HG03442 (cell line): Measurements from ENCODE around the gene HTR4.
A peak's percentile ranks its signal among the peaks of the same experiment; 100 is the strongest.

Source experiments
- ATAC-seq: cut with Tn5 transposase; IDR thresholded peaks from one replicate; pipeline ENCODE4 v1.9.1; 2021; ENCODE audit warnings: mild to moderate bottlenecking, moderate library complexity; ENCODE audit not compliant: unreplicated experiment

The HTR4 gene

DNA sequence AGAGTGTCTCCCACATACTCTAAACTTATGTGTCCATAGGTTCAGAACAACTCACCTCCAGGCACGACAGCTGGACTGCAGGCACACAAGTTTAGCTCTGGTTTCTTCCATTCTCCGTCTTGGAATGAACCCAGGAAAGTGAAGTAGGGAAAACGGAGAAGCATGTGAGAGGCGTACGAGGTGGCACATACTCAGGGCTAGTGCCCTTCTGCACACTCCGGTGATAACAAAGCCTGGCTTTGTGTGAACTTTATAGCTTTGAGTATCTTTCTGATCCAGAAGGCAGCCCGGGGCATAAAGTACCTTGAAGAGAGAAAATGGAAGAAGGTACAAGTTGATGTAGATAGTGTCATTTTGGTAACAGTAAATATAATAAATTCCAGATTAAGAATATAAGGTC, 11.1 kb upstream of the HTR4 start:
- no peak for ATAC-seq

DNA sequence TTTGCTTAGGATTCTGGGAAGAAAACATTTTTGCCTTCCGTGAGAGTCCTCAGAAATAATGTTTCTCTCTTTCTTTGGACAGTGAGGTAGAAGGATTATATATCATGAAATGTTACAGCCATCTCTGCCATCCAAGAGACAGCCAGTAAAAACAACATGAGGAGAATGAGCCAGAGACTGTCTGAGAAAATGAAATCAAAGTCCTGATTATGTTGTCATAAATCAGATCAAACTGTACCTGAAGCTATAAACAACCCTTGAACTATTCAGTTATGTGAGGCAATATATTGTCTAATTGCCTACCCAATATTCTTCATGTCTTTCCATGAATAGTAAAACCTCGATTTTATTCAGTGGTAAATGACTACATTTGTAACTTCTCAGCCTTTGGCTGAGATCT, 9.2 kb upstream of the HTR4 start:
- ATAC-seq = no peak

DNA sequence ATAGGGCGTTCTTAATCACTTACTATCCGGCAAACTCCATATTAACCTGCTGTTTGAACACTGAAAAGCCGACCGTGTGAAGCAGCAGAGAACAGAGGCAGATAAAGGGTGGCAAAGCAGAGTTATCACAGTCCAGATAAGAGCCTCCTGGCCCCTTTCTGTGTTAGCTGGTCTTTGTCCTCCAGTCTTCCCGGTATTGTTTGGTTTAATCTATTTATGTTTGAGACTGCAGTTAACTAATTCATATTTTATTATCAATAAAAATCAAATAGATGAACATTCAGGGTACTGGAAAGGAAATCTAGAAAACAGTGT, 6.0 kb upstream of the HTR4 start:
- no peak for ATAC-seq

DNA sequence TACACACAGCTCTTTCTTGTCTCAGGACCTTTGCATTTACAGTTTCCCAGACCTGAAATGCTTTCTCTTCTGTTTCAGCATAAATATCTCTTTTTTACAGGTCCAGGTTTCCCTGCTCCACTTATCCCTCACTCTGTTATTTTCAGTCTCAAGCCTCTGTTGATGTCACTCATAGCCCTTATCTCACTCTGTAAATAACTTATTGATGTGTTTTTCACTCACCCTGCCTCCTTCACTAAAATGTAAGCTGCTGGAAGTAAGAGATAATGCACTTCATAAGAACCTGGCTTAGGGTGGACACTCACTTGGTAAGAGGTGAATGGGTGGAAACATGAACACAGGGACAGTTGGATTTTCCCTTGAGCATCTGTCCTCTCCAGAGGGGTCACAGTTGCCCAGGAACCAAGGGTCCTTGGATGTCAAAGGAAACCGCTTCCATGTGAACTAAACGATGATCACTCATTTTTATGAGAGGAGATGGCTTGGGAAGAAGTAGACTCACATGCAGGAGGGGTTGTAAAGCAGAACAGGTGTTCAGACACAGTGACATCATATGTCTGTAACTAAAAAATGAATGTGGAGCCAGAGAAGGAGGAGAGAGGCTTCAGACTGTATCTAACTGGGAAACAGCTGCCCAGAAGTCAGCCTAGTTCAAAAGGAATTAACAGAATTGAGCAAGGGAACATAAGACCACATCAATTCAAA, 5.5 kb upstream of the HTR4 start:
- ATAC-seq = no peak

DNA sequence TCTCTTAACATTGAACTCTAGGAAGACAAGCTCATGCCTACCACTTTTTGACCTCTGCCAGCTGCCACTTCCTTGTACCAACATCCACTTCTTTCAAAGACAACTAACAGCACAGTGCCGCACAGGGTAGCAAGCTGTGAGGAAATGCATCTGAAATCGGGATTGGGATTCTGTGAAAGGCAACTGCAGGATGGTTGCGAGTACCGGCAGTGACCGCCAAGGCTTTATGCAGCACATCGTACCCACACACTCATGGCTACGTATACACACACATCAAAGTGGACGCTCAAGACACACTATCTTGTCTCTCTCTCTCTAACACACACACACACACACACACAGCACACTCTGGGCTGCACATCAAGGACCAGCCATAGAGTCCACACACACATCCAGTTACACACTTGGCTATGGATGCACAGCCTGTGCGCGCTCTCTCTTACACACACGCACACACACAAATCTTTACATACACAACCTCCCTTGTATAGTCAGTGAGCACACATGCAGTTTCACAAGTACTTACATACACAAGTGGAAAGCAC, 964 bp downstream of the HTR4 start:
- ATAC-seq = no peak

DNA sequence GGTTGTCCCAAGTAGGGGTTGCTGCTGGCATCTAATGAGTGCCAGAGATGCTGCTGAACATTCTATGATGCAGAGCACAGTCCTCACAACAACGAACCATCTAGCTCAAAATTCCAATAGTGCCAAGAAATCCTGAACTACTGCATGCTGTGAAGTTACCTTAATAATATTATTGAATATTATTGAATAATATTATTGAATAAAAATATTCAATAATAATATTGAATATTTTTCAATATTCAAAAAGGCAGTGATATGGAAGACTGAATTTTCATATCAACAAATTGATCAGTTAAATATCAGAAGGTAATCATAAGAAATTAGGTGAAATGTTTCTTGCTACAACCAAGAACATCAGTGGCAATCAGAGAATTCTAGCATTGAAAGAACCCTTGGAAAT, 2.8 kb downstream of the HTR4 start:
- no peak for ATAC-seq

DNA sequence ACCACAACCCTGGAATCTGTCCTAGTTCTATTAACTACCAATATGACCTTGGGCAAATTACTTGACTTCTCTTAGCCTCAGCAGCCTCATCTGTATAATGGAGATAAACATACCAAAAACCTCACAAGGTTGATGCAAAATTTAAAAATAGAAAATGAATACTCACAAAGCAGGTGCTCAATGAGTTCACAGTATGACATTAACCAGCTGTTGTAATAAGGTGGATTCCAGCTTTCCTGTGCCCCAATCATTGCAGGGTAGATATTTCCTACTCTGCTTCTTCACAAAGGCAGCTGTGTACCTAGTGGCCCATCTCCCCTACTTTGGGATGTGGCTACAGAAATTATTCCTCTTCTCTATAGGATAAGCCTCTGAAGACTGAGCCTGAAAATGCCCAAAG, 8.8 kb downstream of the HTR4 start:
- ATAC-seq = no peak

DNA sequence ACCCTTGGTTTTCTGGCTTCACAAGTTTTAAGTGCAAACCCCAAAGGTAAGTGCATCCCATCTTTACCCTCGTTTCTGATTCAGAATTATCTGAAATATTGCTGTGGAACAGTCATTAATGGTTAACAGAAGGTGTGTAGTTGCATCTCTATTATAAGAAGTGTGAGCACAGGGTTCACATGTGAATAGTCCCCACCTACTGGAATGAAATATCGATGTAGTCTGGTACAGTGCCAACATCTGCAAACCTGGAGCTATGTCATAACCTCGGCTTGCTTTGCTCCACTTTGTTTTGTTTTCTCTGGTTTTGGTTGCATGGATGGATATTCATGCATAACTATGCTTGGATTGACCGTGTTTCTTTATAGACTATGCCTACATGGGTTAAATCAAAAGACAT, 12.6 kb downstream of the HTR4 start:
- ATAC-seq = no peak

DNA sequence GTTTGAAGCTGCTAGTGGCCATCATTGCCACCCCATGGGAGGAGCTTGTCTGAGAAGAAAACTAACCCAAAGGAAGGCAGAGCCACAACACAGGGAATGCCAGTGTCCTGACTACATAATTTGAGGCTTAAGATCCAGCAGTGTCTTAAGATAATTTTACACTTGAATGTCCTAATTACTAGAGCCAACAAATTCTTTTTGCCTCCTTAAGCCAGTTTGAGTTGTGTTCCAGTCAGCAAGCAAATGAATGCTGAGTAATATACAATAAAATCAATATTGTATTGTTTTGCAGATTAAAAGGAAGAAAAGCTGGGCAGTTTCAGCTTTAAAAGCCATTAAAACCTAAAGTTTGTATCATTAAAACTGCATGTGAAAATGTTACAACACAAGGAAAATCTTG, 13.9 kb downstream of the HTR4 start:
- no peak for ATAC-seq

DNA sequence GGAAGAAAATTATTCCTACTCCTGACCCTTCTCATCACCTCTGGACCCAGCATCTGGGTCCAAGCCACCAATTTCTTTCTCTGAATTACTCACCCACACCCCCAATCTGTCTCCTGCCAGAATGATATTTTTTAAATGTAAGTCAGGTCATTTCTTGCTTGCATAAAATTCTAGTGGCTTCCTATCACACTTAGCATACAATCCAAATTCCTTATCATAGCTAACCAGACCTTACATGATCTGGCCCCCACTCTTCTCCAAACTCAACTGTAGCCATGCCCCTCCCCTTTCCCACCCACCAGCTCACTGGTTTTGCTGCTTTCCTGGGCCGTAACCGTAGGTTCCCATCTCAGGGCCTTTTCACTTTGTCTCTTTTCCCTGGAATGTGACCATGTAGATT, 15.2 kb downstream of the HTR4 start:
- no peak for ATAC-seq

DNA sequence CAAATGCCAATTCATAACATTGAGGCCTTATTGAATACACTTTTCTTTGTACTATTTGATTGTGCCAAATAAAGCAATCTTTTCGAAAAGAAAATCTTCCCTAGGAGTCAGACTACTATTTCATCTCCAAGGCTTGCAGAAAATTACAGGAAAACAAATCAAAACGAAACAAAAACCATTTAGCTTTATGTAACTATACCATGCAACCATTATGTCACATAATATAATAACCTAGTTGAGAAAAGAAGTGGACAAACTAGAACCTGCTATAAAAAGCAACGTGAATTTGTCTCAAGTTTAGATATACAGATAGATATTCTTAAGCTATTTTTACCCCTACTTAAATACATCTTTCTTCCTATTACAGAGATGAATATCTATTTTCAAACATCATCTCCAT, 18.0 kb downstream of the HTR4 start:
- ATAC-seq = no peak

DNA sequence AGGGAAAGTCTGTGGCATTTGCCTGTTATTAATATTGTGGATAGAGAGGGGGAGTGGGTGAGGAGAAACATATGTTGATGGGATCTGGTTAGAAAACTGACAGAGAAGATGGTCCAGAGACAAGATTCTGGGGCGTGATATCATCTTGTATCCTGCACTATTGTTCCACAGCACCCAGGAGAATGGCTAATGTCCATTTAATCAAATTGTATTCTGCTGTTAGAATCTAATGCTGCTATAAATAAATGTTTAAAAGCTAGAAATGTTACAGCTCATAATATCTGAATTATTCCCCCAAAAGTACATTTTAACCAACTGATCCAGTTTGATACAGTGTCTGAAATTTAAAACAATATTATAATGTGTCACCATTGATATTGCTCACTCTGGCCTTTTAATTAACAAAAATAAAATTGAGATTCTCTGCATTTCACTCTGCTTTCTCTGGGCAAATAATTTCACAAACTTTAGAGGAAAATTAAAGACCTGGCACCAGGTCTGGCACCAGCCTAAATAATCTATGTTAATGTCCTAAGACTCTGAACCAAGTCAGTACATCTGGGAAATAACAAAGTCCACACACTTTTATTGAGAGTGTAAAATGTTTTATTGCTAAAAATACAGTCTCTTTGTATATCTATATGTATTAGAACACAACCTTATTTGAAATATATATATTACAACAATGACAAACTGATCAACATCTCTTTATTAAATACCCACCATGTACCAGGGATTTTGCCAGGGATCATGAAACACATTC, 18.8 kb downstream of the HTR4 start:
- ATAC-seq = no peak

DNA sequence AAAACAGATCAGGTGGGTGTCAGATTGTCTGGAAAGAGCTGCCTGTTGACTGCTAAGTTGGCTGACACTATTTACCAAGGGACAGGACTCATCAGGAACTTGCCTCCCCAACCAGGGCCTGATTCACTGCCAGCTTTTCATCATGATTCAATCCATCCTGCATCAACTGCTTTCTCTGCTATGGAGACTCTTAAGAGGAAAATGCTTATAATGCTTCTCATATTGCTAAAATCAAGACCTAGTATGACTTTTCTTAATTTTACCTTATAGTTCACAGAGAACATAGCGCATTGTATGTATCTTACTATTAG, 21.3 kb downstream of the HTR4 start:
- ATAC-seq = no peak

DNA sequence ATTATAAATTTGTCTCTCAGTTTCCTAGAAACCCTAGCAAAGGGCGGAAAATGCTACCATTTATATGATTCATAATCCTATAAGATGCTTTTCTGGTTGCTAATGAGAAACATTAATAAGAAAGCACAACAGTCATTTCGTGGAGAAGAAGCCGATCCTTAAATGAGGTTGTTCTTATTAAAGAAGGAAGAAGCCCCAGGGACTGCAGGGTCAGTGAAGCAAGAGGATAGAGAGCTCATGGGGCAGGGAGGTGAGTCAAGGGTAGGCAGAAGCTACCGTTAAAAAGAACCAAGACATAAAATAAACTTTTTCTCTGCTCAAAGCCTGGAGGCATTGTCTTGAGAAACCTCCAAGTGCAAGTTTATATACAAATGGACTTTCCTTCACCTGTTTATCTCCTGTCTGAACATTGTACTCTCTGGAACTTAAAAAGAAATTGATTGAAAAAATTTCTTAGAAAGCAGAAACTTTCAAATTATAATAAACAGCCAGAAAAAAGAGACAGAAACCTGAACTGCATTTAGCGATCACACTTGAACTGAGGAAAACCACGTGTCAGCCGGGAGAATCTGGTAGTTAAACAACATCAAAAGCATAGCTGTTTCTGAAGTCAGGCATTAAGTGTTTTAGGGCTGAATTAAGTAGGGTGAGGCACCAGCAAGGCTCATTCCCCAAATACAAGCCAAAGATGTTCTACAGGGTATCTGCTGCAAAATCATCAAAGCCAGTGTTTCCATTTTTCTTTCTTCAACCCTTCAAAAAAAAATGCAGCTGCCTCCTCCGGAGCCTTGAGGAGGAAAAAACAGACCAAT, 21.9 kb downstream of the HTR4 start:
- no peak for ATAC-seq

DNA sequence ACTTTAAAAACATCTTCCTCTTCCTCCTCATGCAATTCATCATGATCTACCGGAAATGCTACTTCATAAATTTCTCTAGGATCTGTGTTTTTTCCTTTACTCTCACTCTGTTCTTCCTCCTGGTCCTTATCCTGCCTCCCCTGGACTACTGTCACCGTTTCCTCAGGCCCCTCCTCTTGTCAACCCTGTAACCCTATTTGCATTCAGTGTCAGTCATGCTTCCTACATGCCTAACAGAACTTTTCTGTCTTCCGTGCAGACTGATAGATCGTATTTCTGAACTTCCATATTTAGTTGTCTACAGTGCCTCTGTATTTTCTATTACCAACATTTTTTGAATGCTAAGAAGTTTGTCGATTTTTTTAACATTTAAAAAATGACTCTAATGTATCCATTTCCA, 27.3 kb downstream of the HTR4 start:
- ATAC-seq = no peak

DNA sequence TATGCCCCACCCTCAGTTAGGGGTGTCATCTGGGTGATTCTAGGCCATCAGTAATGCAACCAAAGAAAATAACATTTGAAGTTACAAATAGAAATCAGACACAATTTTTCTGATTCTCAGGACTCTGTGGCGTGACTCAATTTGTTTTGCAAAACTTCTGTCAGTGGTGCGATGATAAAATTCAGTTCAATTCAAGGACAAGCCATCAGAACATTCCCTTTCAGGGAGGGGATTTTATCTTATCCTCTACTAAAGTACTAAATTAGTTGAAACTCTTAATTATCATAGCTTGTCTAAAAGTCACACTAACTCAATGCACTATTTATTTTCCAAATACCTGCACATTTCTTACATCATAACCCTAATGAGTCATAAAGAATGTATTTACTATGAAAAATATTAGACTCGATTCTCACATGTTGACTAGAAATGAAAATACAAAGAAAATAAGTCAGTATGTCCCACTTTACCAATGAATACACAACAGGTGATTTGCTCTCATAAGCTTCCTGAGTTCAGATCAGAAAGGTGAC, 28.2 kb downstream of the HTR4 start:
- ATAC-seq = no peak

DNA sequence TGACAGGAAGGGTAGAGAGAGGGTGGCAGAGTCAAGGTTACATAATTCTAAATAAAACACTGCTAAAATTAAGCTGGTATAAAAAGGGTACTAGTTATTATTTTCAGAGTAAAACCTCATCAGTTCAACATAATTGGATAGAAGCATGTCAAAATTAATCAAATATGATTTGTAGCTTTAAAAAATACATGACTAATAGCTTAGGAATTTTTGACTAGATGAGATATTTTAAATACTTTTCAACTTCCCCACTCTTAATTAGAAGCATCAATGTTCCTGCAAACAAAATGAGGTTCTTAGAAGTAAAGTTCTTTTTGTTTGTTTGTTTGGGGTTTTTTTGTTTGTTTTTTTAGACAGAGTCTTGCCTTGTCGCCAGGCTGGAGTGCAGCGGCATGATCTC, 29.1 kb downstream of the HTR4 start:
- ATAC-seq = no peak

DNA sequence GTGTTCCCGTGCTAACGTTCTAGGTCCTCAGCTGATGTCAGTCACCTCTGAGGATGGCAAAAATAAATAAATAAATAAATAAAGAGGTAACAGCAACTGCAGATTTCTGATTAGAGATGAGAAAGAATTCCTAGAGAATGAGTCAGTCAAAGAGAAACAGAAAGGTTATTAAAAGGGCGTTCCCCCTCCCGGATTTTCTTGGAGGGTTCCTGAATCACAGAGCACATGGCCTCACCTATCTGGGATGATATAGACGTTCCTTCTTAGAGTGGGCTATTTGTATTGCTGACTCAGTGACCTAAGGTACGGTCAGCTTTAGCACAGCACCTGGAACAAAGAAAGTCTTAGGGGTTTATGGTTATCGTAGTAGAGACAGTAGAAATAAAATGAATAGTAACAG, 30.6 kb downstream of the HTR4 start:
- ATAC-seq = no peak

DNA sequence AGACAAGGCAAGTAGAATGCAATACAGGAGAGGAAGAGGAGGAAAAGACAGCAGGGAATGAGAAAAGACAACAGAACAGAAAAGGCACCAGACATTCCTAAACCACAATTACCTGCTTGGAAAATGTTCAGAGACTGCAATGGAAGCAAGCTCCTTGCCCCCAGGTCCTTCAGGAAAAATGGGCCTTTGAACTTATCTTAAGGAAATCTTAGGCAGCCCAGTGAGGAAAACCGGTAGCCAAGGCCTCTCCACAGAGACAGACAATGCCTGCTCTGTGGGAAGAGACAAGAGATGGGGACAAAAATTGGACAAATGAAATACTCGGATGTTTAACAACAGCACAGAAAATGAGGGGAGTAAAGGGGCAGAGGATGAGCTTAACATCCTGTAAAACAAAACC, 31.2 kb downstream of the HTR4 start:
- no peak for ATAC-seq

DNA sequence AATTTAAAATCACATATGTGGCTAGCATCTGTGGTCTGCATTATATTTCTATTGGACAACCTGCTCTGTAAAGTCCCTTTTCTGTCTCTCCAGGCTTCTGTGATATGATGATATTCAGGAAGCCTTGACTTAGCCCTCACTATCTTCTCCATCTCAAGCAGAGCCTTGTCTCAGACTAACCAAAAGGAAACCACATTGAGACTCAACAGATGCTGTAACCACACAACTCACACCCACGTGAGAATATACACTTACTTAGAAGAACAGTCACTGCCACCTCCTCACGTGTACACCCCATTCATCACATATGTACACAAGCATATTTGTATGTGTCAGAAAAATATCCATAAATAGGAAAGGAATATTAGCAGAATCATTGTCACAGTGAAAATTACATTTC, 33.6 kb downstream of the HTR4 start:
- ATAC-seq = peak; percentile 87

DNA sequence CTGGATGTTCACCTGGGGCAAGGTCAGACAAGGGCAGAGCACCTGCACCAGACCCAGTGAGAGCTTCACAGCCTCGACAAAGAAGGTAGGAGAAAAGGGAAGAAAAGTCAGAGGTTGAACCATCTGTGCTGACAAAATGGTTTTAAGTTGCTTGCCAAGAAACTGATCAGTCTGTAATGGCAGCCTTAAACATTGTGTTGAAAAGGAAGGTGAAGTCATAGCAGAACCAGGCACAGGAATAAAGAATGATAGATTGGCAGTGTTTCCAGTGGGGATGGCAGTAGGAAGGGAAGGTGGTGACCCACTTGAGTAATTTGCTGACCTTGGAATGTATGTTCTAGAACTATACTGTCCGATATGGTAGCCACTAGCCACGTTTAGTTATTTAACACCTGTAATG, 34.2 kb downstream of the HTR4 start:
- no peak for ATAC-seq

DNA sequence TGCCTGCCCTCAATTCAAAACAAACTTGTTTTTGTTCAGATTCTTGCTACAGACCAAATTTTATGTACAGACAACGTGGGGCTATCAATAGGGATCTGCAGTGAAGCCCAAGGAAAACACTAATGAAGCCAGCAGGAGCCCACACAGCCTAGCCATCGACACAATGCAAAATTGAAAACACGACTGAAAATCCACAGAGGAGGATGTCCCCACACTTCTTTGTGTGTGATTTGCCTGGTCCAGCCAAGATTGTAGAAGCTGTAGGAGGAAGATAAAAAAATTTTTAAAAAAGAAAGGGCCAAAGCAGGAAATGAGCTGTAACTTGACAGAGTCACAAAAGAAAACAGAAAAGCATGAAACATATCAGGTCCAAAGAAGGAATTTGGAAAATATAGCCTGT, 34.8 kb downstream of the HTR4 start:
- ATAC-seq = no peak
